OCI-LY7 (cell line): ENCODE measurements around the gene SYCP1.

Source experiments
- CTCF ChIP-seq: fragments of 200-600 bp; sonication (generic); conservative IDR thresholded peaks from 2 replicates; pipeline ENCODE4 v1.5.1; 2014; ENCODE audit warnings: mild to moderate bottlenecking, antibody characterized with exemption, low read length, moderate library complexity, mixed read lengths
- EZH2phosphoT487 ChIP-seq: fragments of 200-600 bp; sonication (generic); IDR thresholded peaks from 2 replicates; pipeline ENCODE4 v1.6.1; 2018; ENCODE audit warnings: low read depth, borderline replicate concordance, mild to moderate bottlenecking, mixed run types, antibody characterized with exemption, low read length, moderate library complexity, mixed read lengths

- TF ChIP-seq CTCF, result no peak
- TF ChIP-seq EZH2phosphoT487, result no peak
Observed at GRCh38 chr1:114833421-114833820, 21.2 kb upstream of the SYCP1 start.
